AG09309 (cell line): ENCODE measurements around the gene OR6S1.

Experiments
- DNase-seq: peaks from one replicate; pipeline ENCODE4 v3.0.0-alpha.2; 2010; ENCODE audit warnings: low read depth
- H3K4me3 ChIP-seq: 2 replicates; pipeline ENCODE4 v1.5.1; 2011; ENCODE audit warnings: mild to moderate bottlenecking, low read depth, low read length, moderate library complexity; ENCODE audit not compliant: control insufficient read depth
- CTCF ChIP-seq: IDR thresholded peaks from 2 replicates; pipeline ENCODE4 v1.5.1; 2011; ENCODE audit warnings: mild to moderate bottlenecking, low read depth, low read length, inconsistent platforms; ENCODE audit not compliant: insufficient read depth, control insufficient read depth; ENCODE audit errors: missing control alignments

Gene OR6S1

GRCh38 chr14:20613094-20614037, 28.1 kb downstream of the OR6S1 start:
- peak; percentile 70 for TF ChIP-seq CTCF
- peak; percentile 97 for DNase-seq
- peak overlapping the region; percentile 57 for H3K4me3 ChIP-seq

- no peak for DNase-seq
- no peak overlapping the region for H3K4me3 ChIP-seq
- TF ChIP-seq CTCF: no peak
Observed at GRCh38 chr14:20612403-20612802, 29.1 kb downstream of the OR6S1 start.

GRCh38 chr14:20611277-20611676, 30.2 kb downstream of the OR6S1 start:
- no peak for DNase-seq
- H3K4me3 ChIP-seq: no peak overlapping the region
- no peak for TF ChIP-seq CTCF

GRCh38 chr14:20610002-20610765, 31.3 kb downstream of the OR6S1 start:
- DNase-seq: no peak
- TF ChIP-seq CTCF: no peak
- H3K4me3 ChIP-seq: peak overlapping the region; percentile 57

- peak; percentile 90 for TF ChIP-seq CTCF
- DNase-seq: peak; percentile 62
Observed at GRCh38 chr14:20609215-20610001, 32.1 kb downstream of the OR6S1 start.

More at GRCh38 chr14:20609215-20610001, 32.1 kb downstream of the OR6S1 start:
- H3K4me3 ChIP-seq: peak overlapping the region; percentile 57
